Measurements from ENCODE around the gene ISG20L2.

DNA sequence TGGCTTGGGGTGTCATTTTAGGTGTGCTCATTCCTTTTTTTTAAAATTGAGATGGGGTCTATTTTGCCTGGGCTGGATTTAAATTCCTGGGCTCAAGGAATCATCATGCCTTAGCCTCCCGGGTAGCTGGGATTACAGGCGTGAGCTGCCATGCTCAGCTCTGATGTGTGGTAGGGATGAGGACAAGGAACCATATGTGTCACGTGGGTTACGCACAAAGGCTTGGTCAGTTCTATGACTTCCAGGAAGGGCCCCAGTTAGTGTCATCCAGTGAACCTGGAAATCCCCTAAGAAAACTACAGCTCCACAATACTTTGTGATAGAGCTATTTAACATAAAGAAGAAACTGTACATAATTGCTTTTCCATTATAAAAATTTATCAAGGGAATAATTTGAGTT lies 7.0 kb downstream of the ISG20L2 start:
- TF ChIP-seq CTCF (IDR thresholded peaks at IDR 0.05; ENCODE audit: poor library complexity) (no peak), EZH2 (IDR thresholded peaks at IDR 0.05; ENCODE audit: borderline replicate concordance) (no peak)

All from hepatocyte (in vitro differentiated cells).